ENCODE results near the gene CENPC.
"Not testable (repeated sequence)": the region's sequence is repeated elsewhere in the genome, so short reads cannot be mapped to it uniquely, and the experiment has no call there.

The CENPC gene

DNA sequence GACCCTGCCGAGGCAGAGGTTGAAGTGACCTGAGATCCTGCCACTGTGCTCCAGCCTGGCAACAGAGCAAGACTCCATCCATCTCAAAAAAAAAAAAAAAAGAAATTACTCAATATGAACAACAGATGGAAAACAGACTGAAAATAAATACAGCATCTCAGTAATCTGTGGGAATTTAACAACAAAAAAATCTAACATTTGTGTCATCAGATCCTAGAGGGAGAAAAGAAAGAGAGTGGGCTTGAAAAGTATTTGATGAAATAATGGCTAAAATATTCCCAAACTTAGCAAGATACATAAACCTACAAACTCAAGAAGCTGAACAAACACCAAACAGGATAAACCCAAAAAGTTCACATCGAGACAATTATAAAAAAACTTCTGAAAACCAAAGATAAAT is 84.7 kb downstream of the CENPC start:
- no peaks in the 10 kb centered on the region for H3K4me1 ChIP-seq
- no peaks in the 10 kb centered on the region for H3K9me3 ChIP-seq
- TF ChIP-seq, protein P1, sequence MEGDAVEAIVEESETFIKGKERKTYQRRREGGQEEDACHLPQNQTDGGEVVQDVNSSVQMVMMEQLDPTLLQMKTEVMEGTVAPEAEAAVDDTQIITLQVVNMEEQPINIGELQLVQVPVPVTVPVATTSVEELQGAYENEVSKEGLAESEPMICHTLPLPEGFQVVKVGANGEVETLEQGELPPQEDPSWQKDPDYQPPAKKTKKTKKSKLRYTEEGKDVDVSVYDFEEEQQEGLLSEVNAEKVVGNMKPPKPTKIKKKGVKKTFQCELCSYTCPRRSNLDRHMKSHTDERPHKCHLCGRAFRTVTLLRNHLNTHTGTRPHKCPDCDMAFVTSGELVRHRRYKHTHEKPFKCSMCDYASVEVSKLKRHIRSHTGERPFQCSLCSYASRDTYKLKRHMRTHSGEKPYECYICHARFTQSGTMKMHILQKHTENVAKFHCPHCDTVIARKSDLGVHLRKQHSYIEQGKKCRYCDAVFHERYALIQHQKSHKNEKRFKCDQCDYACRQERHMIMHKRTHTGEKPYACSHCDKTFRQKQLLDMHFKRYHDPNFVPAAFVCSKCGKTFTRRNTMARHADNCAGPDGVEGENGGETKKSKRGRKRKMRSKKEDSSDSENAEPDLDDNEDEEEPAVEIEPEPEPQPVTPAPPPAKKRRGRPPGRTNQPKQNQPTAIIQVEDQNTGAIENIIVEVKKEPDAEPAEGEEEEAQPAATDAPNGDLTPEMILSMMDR (IDR thresholded peaks at IDR 0.05; ENCODE audit: low read depth, low read length), result no peak
- no peaks in the 10 kb centered on the region for H3K36me3 ChIP-seq
- no peaks in the 10 kb centered on the region for H3K27me3 ChIP-seq
- DNase-seq, result no peak
- H3K4me3 ChIP-seq (ENCODE audit: low read depth, low read length), result no peak overlapping the region

GRCh38 chr4:67459164-67459563 is 86.1 kb downstream of the CENPC start:
- H3K36me3 ChIP-seq, result no peaks in the 10 kb centered on the region; the same call in 1 of the 2 replicates
- DNase-seq, result no peak
- no peaks in the 10 kb centered on the region for H3K27me3 ChIP-seq
- TF ChIP-seq, protein P1 (IDR thresholded peaks at IDR 0.05; ENCODE audit: low read depth, low read length), result no peak
- H3K9me3 ChIP-seq, result no peaks in the 10 kb centered on the region
- H3K4me1 ChIP-seq, result no peaks in the 10 kb centered on the region
- no peak overlapping the region for H3K4me3 ChIP-seq (ENCODE audit: low read depth, low read length)

- no peaks in the 10 kb centered on the region for H3K9me3 ChIP-seq
- H3K27me3 ChIP-seq, result no peaks in the 10 kb centered on the region
- no peaks in the 10 kb centered on the region; the same call in 1 of the 2 replicates for H3K4me1 ChIP-seq
- TF ChIP-seq, protein P1 (IDR thresholded peaks at IDR 0.05; ENCODE audit: low read depth, low read length), result no peak
- no peaks in the 10 kb centered on the region; the same call in 1 of the 2 replicates for H3K36me3 ChIP-seq
- no peak for DNase-seq
- no peak overlapping the region for H3K4me3 ChIP-seq (ENCODE audit: low read depth, low read length)
Observed at GRCh38 chr4:67456577-67457196, 88.6 kb downstream of the CENPC start.

DNA sequence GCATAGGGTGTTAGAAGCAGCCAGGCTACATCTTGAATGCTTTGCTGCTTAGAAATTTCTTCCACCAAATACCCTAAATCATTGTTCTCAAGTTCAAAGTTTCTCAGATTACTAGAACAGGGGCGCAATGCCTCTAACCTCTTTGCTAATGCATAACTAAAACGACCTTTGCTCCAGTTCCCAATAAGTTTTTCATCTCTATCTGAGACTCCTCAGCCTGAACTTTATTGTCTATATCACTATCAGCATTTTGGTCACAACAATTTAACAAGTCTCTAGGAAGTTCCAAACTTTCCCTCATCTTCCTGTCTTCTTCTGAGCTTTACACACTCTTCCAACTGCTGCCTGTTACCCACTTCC is 92.5 kb downstream of the CENPC start:
- H3K36me3 ChIP-seq; H3K9me3 ChIP-seq; H3K4me1 ChIP-seq; H3K4me3 ChIP-seq (ENCODE audit: low read depth, low read length); DNase-seq; H3K27me3 ChIP-seq: not testable (repeated sequence)

DNA sequence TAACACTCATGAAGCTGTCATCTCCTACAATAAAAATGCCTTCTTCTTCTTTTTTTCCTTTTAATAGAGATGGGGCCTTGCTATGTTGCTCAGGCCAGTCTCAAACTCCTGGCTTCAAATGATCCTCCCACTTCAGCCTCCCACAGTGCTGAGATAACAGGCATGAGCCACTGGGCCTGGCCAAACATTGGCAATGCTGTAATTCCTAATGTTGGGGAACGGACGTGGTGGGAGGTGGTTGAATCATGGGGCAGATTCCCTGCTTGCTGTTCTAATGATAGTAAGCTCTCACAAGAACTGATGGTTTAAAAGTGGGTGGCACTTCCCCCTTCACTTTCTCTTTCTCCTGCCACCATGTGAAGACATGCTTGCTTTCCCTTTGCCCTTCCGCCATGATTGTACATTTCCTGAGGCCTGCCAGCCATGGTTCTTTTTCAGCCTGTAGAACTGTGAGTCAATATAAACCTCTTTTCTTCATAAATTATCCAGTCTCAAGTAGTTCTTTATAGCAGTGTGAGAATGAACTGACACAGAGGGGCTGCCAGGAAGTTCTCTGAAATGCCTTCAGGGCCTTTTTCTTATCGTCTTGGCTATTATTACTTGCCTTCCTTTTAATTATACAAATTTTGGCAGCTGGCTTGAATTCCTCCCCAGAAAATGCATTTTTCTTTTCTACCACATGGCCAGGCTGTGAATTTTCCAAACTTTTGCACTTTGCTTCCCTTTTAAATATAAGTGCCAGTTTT is 93.0 kb downstream of the CENPC start:
- TF ChIP-seq, protein P1 (IDR thresholded peaks at IDR 0.05; ENCODE audit: low read depth, low read length), result no peak
- Histone ChIP-seq H3K4me3 (ENCODE audit: low read depth, low read length) (no peak overlapping the region), H3K4me1 (no peaks in the 10 kb centered on the region; the same call in 1 of the 2 replicates), H3K27me3 (no peaks in the 10 kb centered on the region), H3K36me3 (no peaks in the 10 kb centered on the region; the same call in 1 of the 2 replicates), H3K9me3 (no peaks in the 10 kb centered on the region; the same call in 1 of the 2 replicates)
- DNase-seq, result no peak

GRCh38 chr4:67451464-67451863 is 93.8 kb downstream of the CENPC start:
- TF ChIP-seq, protein P1 (IDR thresholded peaks at IDR 0.05; ENCODE audit: low read depth, low read length), result no peak
- no peak overlapping the region for H3K4me3 ChIP-seq (ENCODE audit: low read depth, low read length)
- H3K27me3 ChIP-seq, result no peaks in the 10 kb centered on the region
- H3K4me1 ChIP-seq, result no peaks in the 10 kb centered on the region; the same call in 1 of the 2 replicates
- DNase-seq, result no peak
- no peaks in the 10 kb centered on the region; the same call in 1 of the 2 replicates for H3K36me3 ChIP-seq
- H3K9me3 ChIP-seq, result no peaks in the 10 kb centered on the region; the same call in 1 of the 2 replicates

Data from BE2C (cell line).